Mesodermal cell (in vitro differentiated cells): ENCODE results near the gene CYYR1.

ENCODE experiments used
- H3K27ac ChIP-seq: 2 replicates; pipeline ENCODE4 v1.7.0; 2013; ENCODE audit warnings: mild to moderate bottlenecking, low read depth, low read length, moderate library complexity; ENCODE audit not compliant: severe bottlenecking
- H3K36me3 ChIP-seq: 2 replicates; pipeline ENCODE4 v1.7.1; 2013; ENCODE audit warnings: mild to moderate bottlenecking, low read length, moderate library complexity; ENCODE audit not compliant: control insufficient read depth, insufficient read depth
- H3K4me1 ChIP-seq: one replicate; pipeline ENCODE4 v1.7.1; 2013; ENCODE audit warnings: mild to moderate bottlenecking, low read length; ENCODE audit not compliant: insufficient read depth, control insufficient read depth, poor library complexity, severe bottlenecking
- H3K4me3 ChIP-seq: 2 replicates; pipeline ENCODE4 v1.7.0; 2013; ENCODE audit warnings: low read length, control low read depth, mild to moderate bottlenecking; ENCODE audit not compliant: insufficient read depth, poor library complexity, severe bottlenecking; ENCODE audit errors: extremely low read depth
- H3K9me3 ChIP-seq: 2 replicates; pipeline ENCODE4 v1.7.1; 2013; ENCODE audit warnings: mild to moderate bottlenecking, low read length, moderate library complexity; ENCODE audit not compliant: control insufficient read depth
- WGBS, 2 experiments: methylation state at CpG; one replicate each; pipeline ENCODE4 v1.1.5; 2013; ENCODE audit warnings: missing lambda C conversion rate in 2 of 2; ENCODE audit not compliant: insufficient coverage in 2 of 2; 5-methylcytosine and 5-hydroxymethylcytosine counted together

The CYYR1 gene

GRCh38 chr21:26522704-26523103 lies 50.4 kb downstream of the CYYR1 start:
- H3K36me3 ChIP-seq = no peaks in the 10 kb centered on the region
- H3K4me1 ChIP-seq = no peaks in the 10 kb centered on the region
- 80 to 86% methylated on average over 7 of the region's 7 CpGs for WGBS, 2 experiments
- H3K9me3 ChIP-seq = no peaks in the 10 kb centered on the region
- H3K4me3 ChIP-seq = no peak overlapping the region
- no peak overlapping the region for H3K27ac ChIP-seq

GRCh38 chr21:26519142-26519541 lies 53.9 kb downstream of the CYYR1 start:
- Histone ChIP-seq H3K4me3 (no peak overlapping the region), H3K4me1 (no peaks in the 10 kb centered on the region), H3K27ac (no peak overlapping the region), H3K9me3 (no peaks in the 10 kb centered on the region), H3K36me3 (no peaks in the 10 kb centered on the region)
- WGBS, 2 experiments = no CpG with 5 or more reads among the region's 1 CpG

GRCh38 chr21:26515257-26515656 lies 57.8 kb downstream of the CYYR1 start:
- no peaks in the 10 kb centered on the region for H3K9me3 ChIP-seq
- H3K4me1 ChIP-seq = no peaks in the 10 kb centered on the region
- H3K36me3 ChIP-seq = no peaks in the 10 kb centered on the region
- no peak overlapping the region for H3K27ac ChIP-seq
- WGBS, 2 experiments = 100% methylated on average over 2 to 3 of the region's 3 CpGs
- no peak overlapping the region for H3K4me3 ChIP-seq

- Histone ChIP-seq H3K4me1 (no peaks in the 10 kb centered on the region), H3K9me3 (no peaks in the 10 kb centered on the region), H3K27ac (peak overlapping the region; percentile 16), H3K4me3 (no peak overlapping the region), H3K36me3 (no peaks in the 10 kb centered on the region)
- WGBS, 2 experiments = 100% methylated on average over 1 of the region's 1 CpG; no CpG with 5 or more reads in 1 of the 2 experiments
These were observed 59.9 kb downstream of the CYYR1 start for GRCh38 chr21:26513212-26513611.

GRCh38 chr21:26512664-26513063 lies 60.4 kb downstream of the CYYR1 start:
- Histone ChIP-seq H3K27ac (no peak overlapping the region), H3K36me3 (no peaks in the 10 kb centered on the region), H3K4me3 (no peak overlapping the region), H3K4me1 (no peaks in the 10 kb centered on the region), H3K9me3 (no peaks in the 10 kb centered on the region)
- 73 to 80% methylated on average over 3 to 4 of the region's 5 CpGs for WGBS, 2 experiments

- no peak overlapping the region for H3K27ac ChIP-seq
- peaks cover 4% of the 10 kb centered on the region for H3K4me1 ChIP-seq
- H3K9me3 ChIP-seq = no peaks in the 10 kb centered on the region
- no peak overlapping the region for H3K4me3 ChIP-seq
- 89 to 100% methylated on average over 1 to 2 of the region's 2 CpGs for WGBS, 2 experiments
- no peaks in the 10 kb centered on the region for H3K36me3 ChIP-seq
These were observed 64.2 kb downstream of the CYYR1 start for GRCh38 chr21:26508903-26509302.

- no peak overlapping the region for H3K27ac ChIP-seq
- no peaks in the 10 kb centered on the region for H3K36me3 ChIP-seq
- H3K9me3 ChIP-seq = no peaks in the 10 kb centered on the region
- peaks cover 4% of the 10 kb centered on the region for H3K4me1 ChIP-seq
- WGBS, 2 experiments = 71% methylated on average over 1 of the region's 1 CpG; no CpG with 5 or more reads in 1 of the 2 experiments
- H3K4me3 ChIP-seq = no peak overlapping the region
These were observed 66.1 kb downstream of the CYYR1 start for GRCh38 chr21:26506956-26507355.

- Histone ChIP-seq H3K4me3 (no peak overlapping the region), H3K27ac (no peak overlapping the region), H3K4me1 (peaks cover 4% of the 10 kb centered on the region), H3K9me3 (no peaks in the 10 kb centered on the region), H3K36me3 (no peaks in the 10 kb centered on the region)
- 80 to 100% methylated on average over 1 of the region's 1 CpG for WGBS, 2 experiments
These were observed 67.9 kb downstream of the CYYR1 start for GRCh38 chr21:26505211-26505610.

GRCh38 chr21:26503414-26503813 lies 69.7 kb downstream of the CYYR1 start:
- 80% methylated on average over 1 of the region's 2 CpGs; no CpG with 5 or more reads in 1 of the 2 experiments for WGBS, 2 experiments
- no peak overlapping the region for H3K27ac ChIP-seq
- peaks cover 3% of the 10 kb centered on the region for H3K9me3 ChIP-seq
- no peak overlapping the region for H3K4me3 ChIP-seq
- no peaks in the 10 kb centered on the region for H3K36me3 ChIP-seq
- peaks cover 4% of the 10 kb centered on the region for H3K4me1 ChIP-seq

GRCh38 chr21:26501495-26502021 lies 71.5 kb downstream of the CYYR1 start:
- Histone ChIP-seq H3K36me3 (no peaks in the 10 kb centered on the region), H3K9me3 (peaks cover 4% of the 10 kb centered on the region), H3K27ac (no peak overlapping the region), H3K4me1 (peaks cover 4% of the 10 kb centered on the region), H3K4me3 (no peak overlapping the region)
- WGBS, 2 experiments = no CpG with 5 or more reads among the region's 3 CpGs

GRCh38 chr21:26499495-26499894 lies 73.6 kb downstream of the CYYR1 start:
- Histone ChIP-seq H3K4me1 (no peaks in the 10 kb centered on the region), H3K9me3 (peaks cover 4% of the 10 kb centered on the region), H3K4me3 (no peak overlapping the region), H3K36me3 (no peaks in the 10 kb centered on the region), H3K27ac (no peak overlapping the region)
